AG04450 (cell line): Measurements from ENCODE around the gene GINS3. TPM values are rescaled to one million over a fixed set of nuclear protein-coding genes. Genes with fewer than 3 reads are reported as not detected.
"Not testable (repeated sequence)": the region's sequence is repeated elsewhere in the genome, so short reads cannot be mapped to it uniquely, and the experiment has no call there.

Source experiments
- CTCF ChIA-PET: fragments of 300-600, 350-600 bp; formaldehyde crosslinking; extraction: SDS; loops from one replicate; lab custom pipeline; 2022; ENCODE audit warnings: antibody characterized with exemption, inconsistent platforms; lab: Charles Lee
- POLR2A ChIA-PET: fragments of 350-600 bp; formaldehyde crosslinking; extraction: SDS; loops from one replicate; lab custom pipeline; 2021; ENCODE audit warnings: antibody characterized with exemption, inconsistent platforms; lab: Yijun Ruan, JAX
- DNase-seq: peaks from one replicate; pipeline ENCODE4 v3.0.0-alpha.2; 2011; ENCODE audit warnings: low read depth, low spot score
- H3K27ac ChIP-seq: one replicate; pipeline ENCODE4 v1.5.1; 2012; ENCODE audit warnings: low read depth, low read length, control low read depth
- H3K27me3 ChIP-seq: one replicate; pipeline ENCODE4 v1.6.0; 2012; ENCODE audit warnings: low read length; ENCODE audit not compliant: control insufficient read depth, insufficient read depth
- H3K4me3 ChIP-seq: 2 replicates; pipeline ENCODE4 v1.5.1; 2011; ENCODE audit warnings: mild to moderate bottlenecking, low read depth, low read length, control low read depth
- H3K9me3 ChIP-seq: 2 replicates; pipeline ENCODE4 v1.5.1; 2012; ENCODE audit warnings: low read length; ENCODE audit not compliant: control insufficient read depth, insufficient read depth
- polyA plus RNA-seq: library from polyadenylated mRNA; depleted of rRNA; stranded (reverse); fragments of >200 nt; gene quantifications from 2 replicates; pipeline ENCODE4 v1.2.3, GENCODE V29; 2011
- TF ChIP-seq, protein P1 (sequence below): IDR thresholded peaks from 2 replicates; pipeline ENCODE4 v1.5.1; 2011; ENCODE audit warnings: low read depth, low read length, control low read depth, inconsistent platforms

The GINS3 gene
- polyA plus RNA-seq, 1 experiment: 3.3 TPM

DNA sequence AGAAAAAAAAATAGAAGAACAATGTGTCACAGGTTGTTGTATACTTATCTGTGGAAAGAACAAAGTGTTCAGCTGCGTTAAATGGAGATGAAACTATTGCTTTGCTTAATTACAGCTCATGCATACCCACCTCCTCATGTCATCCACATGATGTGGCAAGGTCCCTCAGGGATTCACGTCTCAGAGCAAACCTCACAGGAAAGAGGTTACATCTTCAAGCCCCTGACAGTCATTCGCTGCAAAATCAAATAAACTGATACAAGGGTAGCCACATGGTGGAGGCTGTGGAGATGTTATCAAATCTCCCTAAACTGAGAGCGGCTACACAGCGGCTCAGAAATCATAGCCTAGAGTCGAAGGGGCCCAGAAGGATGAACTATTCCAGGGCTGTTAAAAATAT is 21.1 kb downstream of the GINS3 start:
- H3K27ac ChIP-seq: no peak overlapping the region
- H3K27me3 ChIP-seq: no peaks in the 10 kb centered on the region
- no peak for DNase-seq
- ChIA-PET POLR2A (no interaction called here), CTCF (no interaction called here)
- H3K9me3 ChIP-seq: no peaks in the 10 kb centered on the region
- TF ChIP-seq, protein P1, sequence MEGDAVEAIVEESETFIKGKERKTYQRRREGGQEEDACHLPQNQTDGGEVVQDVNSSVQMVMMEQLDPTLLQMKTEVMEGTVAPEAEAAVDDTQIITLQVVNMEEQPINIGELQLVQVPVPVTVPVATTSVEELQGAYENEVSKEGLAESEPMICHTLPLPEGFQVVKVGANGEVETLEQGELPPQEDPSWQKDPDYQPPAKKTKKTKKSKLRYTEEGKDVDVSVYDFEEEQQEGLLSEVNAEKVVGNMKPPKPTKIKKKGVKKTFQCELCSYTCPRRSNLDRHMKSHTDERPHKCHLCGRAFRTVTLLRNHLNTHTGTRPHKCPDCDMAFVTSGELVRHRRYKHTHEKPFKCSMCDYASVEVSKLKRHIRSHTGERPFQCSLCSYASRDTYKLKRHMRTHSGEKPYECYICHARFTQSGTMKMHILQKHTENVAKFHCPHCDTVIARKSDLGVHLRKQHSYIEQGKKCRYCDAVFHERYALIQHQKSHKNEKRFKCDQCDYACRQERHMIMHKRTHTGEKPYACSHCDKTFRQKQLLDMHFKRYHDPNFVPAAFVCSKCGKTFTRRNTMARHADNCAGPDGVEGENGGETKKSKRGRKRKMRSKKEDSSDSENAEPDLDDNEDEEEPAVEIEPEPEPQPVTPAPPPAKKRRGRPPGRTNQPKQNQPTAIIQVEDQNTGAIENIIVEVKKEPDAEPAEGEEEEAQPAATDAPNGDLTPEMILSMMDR: no peak
- H3K4me3 ChIP-seq: no peak overlapping the region

DNA sequence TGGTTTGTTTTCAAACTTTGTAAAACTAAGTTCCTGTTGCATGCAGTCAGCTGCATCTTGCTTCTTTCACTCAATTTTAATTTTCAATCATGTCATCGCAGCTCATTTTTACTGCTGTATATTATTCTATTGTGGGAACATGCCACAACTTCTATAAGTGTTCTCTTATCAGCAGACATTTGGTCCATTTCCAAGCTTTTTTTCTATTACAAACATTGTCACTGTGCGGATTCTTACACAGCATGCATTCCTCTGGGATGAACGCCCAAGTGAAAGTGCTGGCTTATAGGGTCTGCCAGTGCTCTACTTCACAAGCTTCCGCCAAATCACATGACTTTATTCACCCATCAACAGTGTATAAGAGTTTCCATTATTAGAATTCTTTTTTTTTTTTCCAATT is 22.7 kb downstream of the GINS3 start:
- Histone ChIP-seq H3K27ac (no peak overlapping the region), H3K27me3 (no peaks in the 10 kb centered on the region), H3K9me3 (no peaks in the 10 kb centered on the region), H3K4me3 (no peak overlapping the region)
- ChIA-PET POLR2A (no interaction called here), CTCF (interaction anchor here (1.2 to 1.8 kb wide), 2 partner anchors 72 to 79 kb away, joined by 3 to 5 read pairs; no protein-coding TSS in a partner anchor)
- TF ChIP-seq, protein P1: no peak
- no peak for DNase-seq

DNA sequence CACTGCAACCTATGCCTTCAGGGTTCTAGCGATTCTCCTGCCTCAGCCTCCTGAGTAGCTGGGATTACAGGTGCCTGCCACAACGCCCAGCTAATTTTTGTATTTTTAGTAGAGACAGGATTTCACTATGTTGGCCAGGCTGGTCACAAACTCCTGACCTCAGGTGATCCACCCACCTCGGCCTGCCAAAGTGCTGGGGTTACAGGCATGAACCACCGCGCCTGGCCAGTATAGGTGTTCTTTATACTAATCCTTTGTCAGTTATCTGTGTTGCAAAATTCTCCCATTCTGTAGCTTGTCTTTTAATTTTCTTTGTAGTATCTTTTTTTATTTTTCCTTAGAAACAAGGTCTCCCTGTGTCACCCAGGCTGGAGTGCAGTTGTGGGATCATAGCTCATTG is 23.7 kb downstream of the GINS3 start:
- DNase-seq, H3K27me3 ChIP-seq, POLR2A ChIA-PET, H3K27ac ChIP-seq, H3K4me3 ChIP-seq, H3K9me3 ChIP-seq: not testable (repeated sequence)
- CTCF ChIA-PET: interaction anchor here (1.8 kb wide), 1 partner anchor 79 kb away, joined by 5 read pairs; no protein-coding TSS in a partner anchor

DNA sequence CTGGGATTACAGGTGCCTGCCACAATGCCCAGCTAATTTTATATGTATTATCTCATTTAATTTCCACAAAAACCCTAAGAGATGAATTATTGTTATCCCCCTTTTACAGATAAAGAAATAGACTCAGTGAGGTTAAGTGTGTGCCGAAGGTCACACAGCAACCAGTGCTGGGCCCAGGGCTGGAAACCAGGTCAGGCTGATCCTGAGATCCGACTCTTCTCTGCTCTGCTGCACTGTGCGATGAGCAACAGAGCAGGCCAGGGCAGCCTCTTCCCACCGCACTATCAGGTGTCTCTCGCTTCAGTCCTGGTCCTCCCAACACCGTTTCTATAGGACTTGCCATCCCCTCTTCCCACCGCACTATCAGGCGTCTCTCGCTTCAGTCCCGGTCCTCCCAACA is 24.8 kb downstream of the GINS3 start:
- DNase-seq: no peak
- Histone ChIP-seq H3K4me3 (no peak overlapping the region), H3K27ac (no peak overlapping the region), H3K9me3 (no peaks in the 10 kb centered on the region), H3K27me3 (no peaks in the 10 kb centered on the region)
- ChIA-PET CTCF (no interaction called here), POLR2A (no interaction called here)
- TF ChIP-seq, protein P1: no peak

DNA sequence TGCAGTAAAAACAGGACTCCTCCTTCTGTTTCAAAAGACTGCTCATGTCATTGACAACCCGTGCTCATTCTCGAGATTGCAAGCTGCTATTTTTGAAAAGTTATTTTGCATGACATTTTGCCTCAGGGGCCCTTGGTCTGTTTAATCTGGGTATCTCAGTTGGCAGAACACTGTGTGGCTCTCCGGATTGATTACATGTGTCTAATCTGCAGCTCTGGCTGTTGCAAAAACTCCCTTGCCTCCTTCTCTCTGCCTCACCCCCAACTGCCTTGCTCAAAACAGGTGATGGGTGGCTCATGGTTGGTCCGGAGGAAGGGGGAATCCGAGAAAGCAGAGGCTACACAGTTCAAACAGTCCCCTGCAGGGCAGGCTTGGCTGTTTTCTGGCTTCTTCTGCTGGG is 25.3 kb downstream of the GINS3 start:
- ChIA-PET POLR2A (no interaction called here), CTCF (no interaction called here)
- TF ChIP-seq, protein P1: no peak
- DNase-seq: no peak
- H3K4me3 ChIP-seq: no peak overlapping the region
- H3K9me3 ChIP-seq: no peaks in the 10 kb centered on the region
- H3K27ac ChIP-seq: no peak overlapping the region
- H3K27me3 ChIP-seq: no peaks in the 10 kb centered on the region
